ENCODE results near the gene PARP1.

Gene PARP1

DNA sequence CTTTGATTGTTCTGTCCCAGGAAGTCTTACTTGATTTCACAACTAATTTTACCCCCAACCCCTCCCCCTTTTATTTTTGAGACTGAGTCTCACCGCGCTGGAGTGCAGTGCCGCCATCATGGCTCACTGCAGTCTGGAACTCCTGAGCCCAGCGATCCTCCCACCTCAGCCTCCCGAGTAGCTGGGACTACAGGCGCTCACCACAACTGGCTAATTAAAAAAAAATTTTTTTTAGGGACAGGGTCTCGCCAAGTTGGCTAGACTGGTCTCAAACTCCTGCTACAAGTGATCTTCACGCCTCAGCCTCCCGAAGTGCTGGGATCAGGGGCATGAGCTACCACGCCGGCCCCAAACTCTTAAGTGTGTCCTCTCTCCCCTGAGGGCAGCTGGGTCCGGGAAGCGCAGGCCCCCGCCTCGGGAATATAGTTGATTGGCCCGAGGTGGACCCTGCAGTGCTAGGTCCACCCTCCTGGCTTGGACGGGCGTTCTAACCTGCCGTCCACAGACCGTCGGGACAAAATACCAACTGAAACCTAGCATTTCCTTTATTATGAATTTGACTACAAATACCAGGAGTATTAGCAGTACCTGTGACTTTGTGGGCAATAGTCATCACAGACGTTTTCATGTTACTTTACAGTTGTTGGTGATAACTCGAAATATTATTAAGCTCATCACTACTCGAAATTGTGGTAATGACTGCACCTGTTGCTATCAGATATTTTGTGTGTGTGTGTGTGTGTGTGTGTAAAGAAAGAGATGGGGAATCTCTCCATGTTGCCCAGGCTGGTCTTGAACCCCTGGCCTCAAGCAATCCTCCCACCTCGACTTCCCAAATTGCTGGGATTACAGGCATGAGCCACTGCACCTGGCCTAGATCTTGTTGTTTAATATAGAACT lies 642 bp upstream of the PARP1 start:
- DNase-seq: no peak
- Histone ChIP-seq H3K36me3 (ENCODE audit: control insufficient read depth, insufficient read depth, low read length) (no peaks in the 10 kb centered on the region), H3K9me3 (ENCODE audit: control insufficient read depth, low read length) (no peaks in the 10 kb centered on the region), H3K27ac (ENCODE audit: insufficient read depth, low read length, poor library complexity, severe bottlenecking) (peak overlapping the region; percentile 72), H3K4me3 (ENCODE audit: insufficient read depth, low read depth, low read length, poor library complexity, severe bottlenecking) (peak overlapping the region; percentile 37), H3K4me1 (ENCODE audit: control insufficient read depth, insufficient read depth, low read length, poor library complexity, severe bottlenecking) (peaks cover 32% of the 10 kb centered on the region), H3K27me3 (replicated peaks; ENCODE audit: control insufficient read depth, insufficient read depth, low read length, poor library complexity, severe bottlenecking) (no peaks in the 10 kb centered on the region)

DNA sequence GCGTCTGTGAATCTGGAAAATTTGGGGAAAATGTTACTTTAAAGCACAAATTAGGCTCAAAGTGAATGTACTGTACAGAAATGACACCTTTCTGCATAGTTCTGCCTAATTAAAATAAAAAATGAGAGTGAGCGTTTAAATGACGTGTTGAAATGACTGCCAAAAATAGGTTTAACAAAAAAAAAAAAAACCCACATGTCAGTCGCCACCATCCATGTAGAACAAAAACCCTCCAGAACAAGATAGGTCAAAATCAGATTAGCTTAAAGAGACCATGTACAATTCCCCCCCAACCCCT lies 745 bp downstream of the PARP1 start:
- Histone ChIP-seq H3K4me1 (ENCODE audit: control insufficient read depth, insufficient read depth, low read length, poor library complexity, severe bottlenecking) (peaks cover 36% of the 10 kb centered on the region), H3K27me3 (replicated peaks; ENCODE audit: control insufficient read depth, insufficient read depth, low read length, poor library complexity, severe bottlenecking) (no peaks in the 10 kb centered on the region), H3K36me3 (ENCODE audit: control insufficient read depth, insufficient read depth, low read length) (peaks cover 6% of the 10 kb centered on the region), H3K27ac (ENCODE audit: insufficient read depth, low read length, poor library complexity, severe bottlenecking) (peak overlapping the region; percentile 72), H3K9me3 (ENCODE audit: control insufficient read depth, low read length) (no peaks in the 10 kb centered on the region), H3K4me3 (ENCODE audit: insufficient read depth, low read depth, low read length, poor library complexity, severe bottlenecking) (peak overlapping the region; percentile 84)
- DNase-seq: no peak

DNA sequence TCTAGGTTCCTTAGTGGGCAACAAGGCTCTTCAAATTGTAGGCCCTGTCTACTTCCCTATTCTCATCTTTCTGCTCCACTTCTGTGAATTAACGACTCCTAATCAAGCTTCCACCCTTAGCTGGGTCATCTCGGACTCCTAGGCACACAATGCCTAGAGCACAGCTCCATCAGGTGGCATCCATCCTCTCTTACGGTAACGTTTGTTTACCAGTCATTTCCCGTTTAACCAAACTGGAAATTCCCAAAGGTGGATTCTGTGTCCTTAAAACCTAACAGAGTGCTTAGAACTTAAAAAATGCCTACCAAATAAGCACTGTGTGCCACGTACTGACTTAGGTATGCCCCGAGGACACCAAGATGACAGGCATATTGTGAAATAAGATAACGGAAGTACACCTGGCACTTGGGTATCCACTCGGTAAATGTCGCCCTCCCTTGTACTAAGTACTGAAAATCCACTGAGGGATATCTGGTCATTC lies 1.5 kb downstream of the PARP1 start:
- peaks cover 13% of the 10 kb centered on the region for H3K36me3 ChIP-seq (ENCODE audit: control insufficient read depth, insufficient read depth, low read length)
- H3K4me3 ChIP-seq (ENCODE audit: insufficient read depth, low read depth, low read length, poor library complexity, severe bottlenecking): peak overlapping the region; percentile 84
- H3K27ac ChIP-seq (ENCODE audit: insufficient read depth, low read length, poor library complexity, severe bottlenecking): peak overlapping the region; percentile 72
- DNase-seq: no peak
- peaks cover 38% of the 10 kb centered on the region for H3K4me1 ChIP-seq (ENCODE audit: control insufficient read depth, insufficient read depth, low read length, poor library complexity, severe bottlenecking)
- H3K27me3 ChIP-seq (replicated peaks; ENCODE audit: control insufficient read depth, insufficient read depth, low read length, poor library complexity, severe bottlenecking): no peaks in the 10 kb centered on the region
- no peaks in the 10 kb centered on the region for H3K9me3 ChIP-seq (ENCODE audit: control insufficient read depth, low read length)

DNA sequence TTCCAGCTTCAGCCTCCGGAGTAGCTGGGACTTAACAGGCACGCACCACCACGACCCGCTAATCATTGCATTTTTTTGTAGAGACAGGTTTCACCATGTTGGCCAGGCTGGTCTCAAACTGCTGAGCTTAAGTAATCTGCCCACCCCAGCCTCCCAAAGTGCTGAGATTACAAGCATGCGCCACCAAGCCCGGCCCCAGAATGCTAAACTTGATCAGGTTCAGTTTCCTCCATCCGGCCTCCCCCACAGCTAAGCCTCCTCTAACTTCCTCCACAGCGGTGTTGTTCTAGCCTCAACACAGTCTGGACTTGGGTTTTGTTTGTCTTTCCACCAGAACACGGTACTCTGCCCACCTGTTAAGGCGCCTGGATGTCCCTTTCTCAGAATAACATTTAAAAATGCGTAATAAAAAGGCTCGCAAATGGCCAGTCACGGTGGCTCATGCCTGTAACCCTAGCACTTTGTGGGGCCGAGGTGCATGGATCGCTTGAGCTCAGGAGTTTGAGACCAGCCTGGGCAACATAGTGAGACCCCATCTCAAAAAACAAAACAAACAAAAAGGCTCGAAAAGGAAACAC lies 2.4 kb downstream of the PARP1 start:
- no peak overlapping the region for H3K27ac ChIP-seq (ENCODE audit: insufficient read depth, low read length, poor library complexity, severe bottlenecking)
- H3K9me3 ChIP-seq (ENCODE audit: control insufficient read depth, low read length): no peaks in the 10 kb centered on the region
- peaks cover 38% of the 10 kb centered on the region for H3K4me1 ChIP-seq (ENCODE audit: control insufficient read depth, insufficient read depth, low read length, poor library complexity, severe bottlenecking)
- peaks cover 21% of the 10 kb centered on the region for H3K36me3 ChIP-seq (ENCODE audit: control insufficient read depth, insufficient read depth, low read length)
- no peak for DNase-seq
- no peaks in the 10 kb centered on the region for H3K27me3 ChIP-seq (replicated peaks; ENCODE audit: control insufficient read depth, insufficient read depth, low read length, poor library complexity, severe bottlenecking)
- peak overlapping the region; percentile 34 for H3K4me3 ChIP-seq (ENCODE audit: insufficient read depth, low read depth, low read length, poor library complexity, severe bottlenecking)

DNA sequence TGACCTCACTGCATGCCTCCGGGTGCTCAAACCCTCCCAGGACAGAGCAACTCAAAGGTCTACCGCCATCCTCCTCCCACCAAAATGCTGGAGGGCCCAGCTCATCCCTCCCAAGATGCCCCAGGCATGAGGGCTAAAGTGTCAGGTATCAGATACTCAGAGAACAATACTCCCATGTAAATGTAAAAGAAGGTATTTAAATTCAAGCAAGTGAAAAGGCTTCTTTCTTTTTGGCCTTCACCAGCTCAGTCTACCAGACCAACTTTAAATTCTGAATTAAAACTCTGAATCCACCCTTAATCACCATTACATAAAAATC lies 3.0 kb downstream of the PARP1 start:
- DNase-seq: no peak
- Histone ChIP-seq H3K9me3 (ENCODE audit: control insufficient read depth, low read length) (no peaks in the 10 kb centered on the region), H3K36me3 (ENCODE audit: control insufficient read depth, insufficient read depth, low read length) (peaks cover 27% of the 10 kb centered on the region), H3K4me1 (ENCODE audit: control insufficient read depth, insufficient read depth, low read length, poor library complexity, severe bottlenecking) (peaks cover 38% of the 10 kb centered on the region), H3K27ac (ENCODE audit: insufficient read depth, low read length, poor library complexity, severe bottlenecking) (no peak overlapping the region), H3K4me3 (ENCODE audit: insufficient read depth, low read depth, low read length, poor library complexity, severe bottlenecking) (no peak overlapping the region), H3K27me3 (replicated peaks; ENCODE audit: control insufficient read depth, insufficient read depth, low read length, poor library complexity, severe bottlenecking) (no peaks in the 10 kb centered on the region)

DNA sequence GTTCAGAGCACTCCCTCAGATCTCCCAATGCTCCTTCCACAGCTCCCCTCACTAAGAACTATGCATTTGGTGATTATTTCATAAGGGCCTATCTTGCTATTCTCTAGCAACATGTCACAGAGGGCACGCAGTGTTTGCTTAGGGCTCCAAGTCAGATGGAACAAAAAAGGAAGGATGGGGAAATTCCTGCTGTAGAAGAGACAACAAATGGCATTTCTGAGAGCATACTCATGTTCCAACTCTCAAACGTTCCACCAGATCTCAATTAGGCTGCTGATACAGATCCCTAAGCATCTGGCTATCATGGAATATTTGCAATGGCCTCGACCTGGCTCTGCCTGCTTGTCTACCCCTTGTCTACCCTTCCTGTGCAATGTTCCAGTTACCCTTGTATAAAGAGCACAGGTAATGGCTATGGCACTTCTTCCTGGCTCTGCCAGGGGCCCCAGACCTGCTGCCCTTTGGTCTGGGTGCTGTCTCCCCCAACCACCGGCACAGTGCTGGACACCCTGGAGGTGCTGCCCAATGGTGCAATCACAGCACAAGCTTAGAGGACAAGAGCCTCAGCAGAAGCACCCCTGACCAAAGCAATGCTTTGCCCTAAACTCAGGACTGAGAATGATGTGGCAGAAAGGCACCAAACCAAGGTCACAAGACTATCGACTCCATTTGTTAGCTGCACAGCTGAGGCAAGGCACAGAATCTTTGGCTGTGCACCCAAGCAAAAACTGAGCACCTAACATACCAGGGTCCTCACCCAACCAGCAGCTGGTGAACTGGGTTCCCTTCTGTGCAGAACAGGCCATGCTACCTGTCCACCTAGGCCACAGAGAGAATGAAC lies 3.6 kb downstream of the PARP1 start:
- no peaks in the 10 kb centered on the region for H3K27me3 ChIP-seq (replicated peaks; ENCODE audit: control insufficient read depth, insufficient read depth, low read length, poor library complexity, severe bottlenecking)
- no peaks in the 10 kb centered on the region for H3K9me3 ChIP-seq (ENCODE audit: control insufficient read depth, low read length)
- no peak overlapping the region for H3K4me3 ChIP-seq (ENCODE audit: insufficient read depth, low read depth, low read length, poor library complexity, severe bottlenecking)
- H3K27ac ChIP-seq (ENCODE audit: insufficient read depth, low read length, poor library complexity, severe bottlenecking): no peak overlapping the region
- DNase-seq: no peak
- H3K4me1 ChIP-seq (ENCODE audit: control insufficient read depth, insufficient read depth, low read length, poor library complexity, severe bottlenecking): peaks cover 38% of the 10 kb centered on the region
- H3K36me3 ChIP-seq (ENCODE audit: control insufficient read depth, insufficient read depth, low read length): peaks cover 30% of the 10 kb centered on the region

DNA sequence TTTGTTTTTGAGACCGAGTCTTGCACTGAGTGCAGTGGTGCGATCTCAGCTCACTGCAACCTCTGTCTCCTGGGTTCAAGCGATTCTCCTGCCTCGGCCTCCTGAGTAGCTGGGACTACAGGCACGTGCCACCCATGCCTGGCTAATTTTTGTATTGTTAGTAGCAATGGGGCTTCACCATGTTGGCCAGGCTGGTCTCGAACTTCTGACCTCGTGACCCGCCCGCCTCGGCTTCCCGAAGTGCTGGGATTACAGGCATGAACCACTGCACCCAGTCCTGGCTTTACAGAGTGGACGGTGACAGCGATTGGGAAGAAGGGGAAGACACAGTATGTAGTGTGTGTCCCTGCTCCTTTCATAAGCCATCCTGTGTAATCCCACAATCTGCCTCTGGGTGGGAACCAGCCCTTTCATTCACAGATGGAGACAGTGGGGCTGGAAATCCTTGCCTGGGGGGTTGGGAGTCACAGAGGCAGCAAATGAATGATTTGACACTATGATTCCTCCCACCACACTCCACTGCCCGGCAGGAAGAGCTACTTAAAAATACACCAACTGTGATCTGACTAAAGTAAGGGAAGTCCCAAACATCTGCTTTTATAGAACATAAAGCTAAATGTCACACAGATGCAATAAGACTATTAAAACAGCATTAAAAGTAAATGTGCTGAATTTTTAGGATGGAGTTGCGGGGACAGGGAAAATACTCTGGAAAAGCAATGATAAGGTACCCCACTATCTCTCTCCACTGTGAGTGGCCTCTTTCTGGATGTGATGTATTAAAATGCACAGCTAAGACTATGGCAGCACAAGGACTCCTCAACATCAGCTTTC lies 4.5 kb downstream of the PARP1 start:
- no peak for DNase-seq
- peaks cover 38% of the 10 kb centered on the region for H3K4me1 ChIP-seq (ENCODE audit: control insufficient read depth, insufficient read depth, low read length, poor library complexity, severe bottlenecking)

DNA sequence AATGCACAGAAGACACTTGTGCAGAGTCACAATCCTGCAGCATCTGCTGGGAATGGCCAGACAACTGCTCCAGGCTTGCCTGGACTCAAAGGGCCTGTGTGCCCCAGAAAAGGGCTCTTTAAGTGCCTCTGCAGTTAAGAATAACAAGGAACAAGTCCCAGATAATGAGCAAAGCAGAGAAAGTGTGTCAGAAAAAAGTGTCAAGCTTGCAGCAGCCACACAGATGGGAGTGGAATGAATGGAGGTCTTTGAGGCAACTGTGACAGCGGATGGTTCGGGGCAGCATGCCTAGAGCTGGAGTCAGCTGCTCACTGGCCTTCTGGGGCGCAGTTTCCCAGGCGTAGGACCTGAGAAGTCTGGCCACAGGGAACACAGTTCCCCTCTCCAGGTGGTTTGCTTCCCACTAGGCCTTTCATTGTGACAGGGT lies 5.1 kb downstream of the PARP1 start:
- Histone ChIP-seq H3K27ac (ENCODE audit: insufficient read depth, low read length, poor library complexity, severe bottlenecking) (no peak overlapping the region), H3K9me3 (ENCODE audit: control insufficient read depth, low read length) (no peaks in the 10 kb centered on the region), H3K27me3 (replicated peaks; ENCODE audit: control insufficient read depth, insufficient read depth, low read length, poor library complexity, severe bottlenecking) (no peaks in the 10 kb centered on the region), H3K4me3 (ENCODE audit: insufficient read depth, low read depth, low read length, poor library complexity, severe bottlenecking) (no peak overlapping the region), H3K4me1 (ENCODE audit: control insufficient read depth, insufficient read depth, low read length, poor library complexity, severe bottlenecking) (peaks cover 38% of the 10 kb centered on the region), H3K36me3 (ENCODE audit: control insufficient read depth, insufficient read depth, low read length) (peaks cover 32% of the 10 kb centered on the region)
- no peak for DNase-seq

More for the DNA sequence above, 4.5 kb downstream of the PARP1 start:
- H3K27me3 ChIP-seq (replicated peaks; ENCODE audit: control insufficient read depth, insufficient read depth, low read length, poor library complexity, severe bottlenecking): no peaks in the 10 kb centered on the region
- no peak overlapping the region for H3K4me3 ChIP-seq (ENCODE audit: insufficient read depth, low read depth, low read length, poor library complexity, severe bottlenecking)
- no peak overlapping the region for H3K27ac ChIP-seq (ENCODE audit: insufficient read depth, low read length, poor library complexity, severe bottlenecking)
- peaks cover 32% of the 10 kb centered on the region for H3K36me3 ChIP-seq (ENCODE audit: control insufficient read depth, insufficient read depth, low read length)
- H3K9me3 ChIP-seq (ENCODE audit: control insufficient read depth, low read length): no peaks in the 10 kb centered on the region

DNA sequence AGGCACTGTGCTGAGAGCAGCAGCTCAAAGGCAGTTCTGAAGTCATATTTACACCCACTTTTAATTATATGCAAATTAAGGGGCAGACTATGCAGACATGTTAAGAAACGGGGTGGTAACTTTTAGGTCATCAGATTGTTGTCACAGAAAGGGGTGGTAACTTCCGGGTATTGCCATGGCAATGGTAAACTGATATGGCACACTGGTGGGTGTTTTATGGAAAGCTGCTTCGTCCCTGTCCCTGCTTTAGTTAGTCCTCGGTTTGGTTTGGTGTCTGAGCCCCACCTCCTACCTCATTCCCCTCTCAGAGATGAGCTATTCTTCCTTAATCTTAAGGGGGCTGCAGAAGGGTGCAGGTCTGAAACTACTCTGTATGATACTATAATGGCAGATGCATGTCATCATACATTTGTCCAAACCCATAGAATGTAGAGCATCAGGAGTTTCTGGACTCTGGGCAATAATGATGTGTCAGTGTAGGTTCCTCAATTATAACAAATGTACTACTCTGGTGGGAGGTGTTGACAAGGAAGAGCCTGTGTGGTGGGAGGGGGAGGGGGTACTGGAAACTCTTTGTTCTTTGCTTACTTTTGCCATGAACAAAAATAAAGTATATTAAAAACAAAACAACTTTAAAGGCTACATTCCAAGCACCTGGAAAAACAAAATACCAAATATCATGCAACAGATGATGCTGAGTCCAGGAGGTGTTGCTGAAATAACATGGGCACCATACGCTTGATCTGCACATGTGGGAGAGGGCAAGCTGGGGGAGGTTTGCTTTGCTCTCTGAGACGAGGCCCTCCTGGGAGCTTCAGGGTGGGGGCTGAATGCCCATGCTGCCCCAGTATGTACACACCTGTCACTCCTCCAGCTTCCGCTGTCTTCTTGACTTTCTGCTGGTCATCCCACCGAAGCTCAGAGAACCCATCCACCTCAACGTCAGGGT lies 6.3 kb downstream of the PARP1 start:
- peaks cover 43% of the 10 kb centered on the region for H3K36me3 ChIP-seq (ENCODE audit: control insufficient read depth, insufficient read depth, low read length)
- no peak for DNase-seq
- H3K27ac ChIP-seq (ENCODE audit: insufficient read depth, low read length, poor library complexity, severe bottlenecking): no peak overlapping the region
- no peaks in the 10 kb centered on the region for H3K9me3 ChIP-seq (ENCODE audit: control insufficient read depth, low read length)
- no peak overlapping the region for H3K4me3 ChIP-seq (ENCODE audit: insufficient read depth, low read depth, low read length, poor library complexity, severe bottlenecking)
- no peaks in the 10 kb centered on the region for H3K27me3 ChIP-seq (replicated peaks; ENCODE audit: control insufficient read depth, insufficient read depth, low read length, poor library complexity, severe bottlenecking)
- peaks cover 33% of the 10 kb centered on the region for H3K4me1 ChIP-seq (ENCODE audit: control insufficient read depth, insufficient read depth, low read length, poor library complexity, severe bottlenecking)
